ENCODE results near the gene LRTM1.

LRTM1 gene

GRCh38 chr3:54928046-54928770 lies at the start of gene LRTM1:
TSS of gene LRTM1 (minus strand) at chr3:54928059. CDS start at chr3:54927911, 148 bp downstream.
- no peak for DNase-seq (ENCODE audit: low read depth)

- DNase-seq (ENCODE audit: low read depth): no peak
Measured at GRCh38 chr3:54977439-54977838, 49.6 kb upstream of the LRTM1 start.

- DNase-seq (ENCODE audit: low read depth): peak; percentile 13
Measured at GRCh38 chr3:54970895-54971294, 43.0 kb upstream of the LRTM1 start.

- no peak for DNase-seq (ENCODE audit: low read depth)
Measured at GRCh38 chr3:54969652-54970051, 41.8 kb upstream of the LRTM1 start.

- no peak for DNase-seq (ENCODE audit: low read depth)
Measured at GRCh38 chr3:54968546-54969172, 40.8 kb upstream of the LRTM1 start.

- no peak for DNase-seq (ENCODE audit: low read depth)
Measured at GRCh38 chr3:54967731-54968161, 39.9 kb upstream of the LRTM1 start.

GRCh38 chr3:54966979-54967378 lies 39.1 kb upstream of the LRTM1 start:
- DNase-seq (ENCODE audit: low read depth): no peak

GRCh38 chr3:54965746-54966145 lies 37.9 kb upstream of the LRTM1 start:
- no peak for DNase-seq (ENCODE audit: low read depth)

GRCh38 chr3:54964081-54964480 lies 36.2 kb upstream of the LRTM1 start:
- no peak for DNase-seq (ENCODE audit: low read depth)

GRCh38 chr3:54963641-54964040 lies 35.8 kb upstream of the LRTM1 start:
- DNase-seq (ENCODE audit: low read depth): no peak

- no peak for DNase-seq (ENCODE audit: low read depth)
Measured at GRCh38 chr3:54962200-54962599, 34.3 kb upstream of the LRTM1 start.

- DNase-seq (ENCODE audit: low read depth): no peak
Measured at GRCh38 chr3:54960701-54961100, 32.8 kb upstream of the LRTM1 start.

- no peak for DNase-seq (ENCODE audit: low read depth)
Measured at GRCh38 chr3:54960082-54960481, 32.2 kb upstream of the LRTM1 start.

GRCh38 chr3:54957711-54958110 lies 29.9 kb upstream of the LRTM1 start:
- DNase-seq (ENCODE audit: low read depth): no peak

- no peak for DNase-seq (ENCODE audit: low read depth)
Measured at GRCh38 chr3:54955941-54956340, 28.1 kb upstream of the LRTM1 start.

GRCh38 chr3:54955496-54955895 lies 27.6 kb upstream of the LRTM1 start:
- DNase-seq (ENCODE audit: low read depth): no peak

GRCh38 chr3:54954521-54954920 lies 26.7 kb upstream of the LRTM1 start:
- no peak for DNase-seq (ENCODE audit: low read depth)

GRCh38 chr3:54954022-54954421 lies 26.2 kb upstream of the LRTM1 start:
- DNase-seq (ENCODE audit: low read depth): peak; percentile 18

- peak; percentile 84 for DNase-seq (ENCODE audit: low read depth)
Measured at GRCh38 chr3:54951405-54951804, 23.5 kb upstream of the LRTM1 start.

- DNase-seq (ENCODE audit: low read depth): no peak
Measured at GRCh38 chr3:54950391-54951003, 22.6 kb upstream of the LRTM1 start.

- DNase-seq (ENCODE audit: low read depth): no peak
Measured at GRCh38 chr3:54949491-54950044, 21.7 kb upstream of the LRTM1 start.

GRCh38 chr3:54941690-54942362 lies 14.0 kb upstream of the LRTM1 start:
- DNase-seq (ENCODE audit: low read depth): no peak
